GM23338 (cell line): ENCODE results near the gene KDM4B. TPM values are rescaled to one million over a fixed set of nuclear protein-coding genes. Genes with fewer than 3 reads are reported as not detected.

ENCODE experiments used
- ATAC-seq: fragments of 200-7000 bp; cut with Tn5 transposase; 3 replicates; pipeline ENCODE4 v1.9.1; 2020
- DNase-seq: peaks from one replicate; pipeline ENCODE4 v3.0.0-alpha.2; 2015; ENCODE audit warnings: low spot score
- H2AFZ ChIP-seq: fragments of 200-600 bp; sonication (generic); 2 replicates; pipeline ENCODE4 v1.8.0; 2016; ENCODE audit warnings: antibody characterized with exemption, mild to moderate bottlenecking, moderate library complexity
- H3F3A ChIP-seq: fragments of 200-600 bp; sonication (generic); replicated peaks from 2 replicates; pipeline ENCODE4 v1.8.0; 2017; ENCODE audit warnings: antibody characterized with exemption, mixed run types, low read depth
- H3K27ac ChIP-seq: fragments of 200-600 bp; sonication (generic); 2 replicates; pipeline ENCODE4 v1.6.1; 2016; ENCODE audit warnings: low read depth
- H3K27me3 ChIP-seq: fragments of 200-600 bp; sonication (generic); 2 replicates; pipeline ENCODE4 v1.8.0; 2016; ENCODE audit warnings: mild to moderate bottlenecking, mixed run types, moderate library complexity; ENCODE audit not compliant: insufficient read depth
- H3K36me3 ChIP-seq: fragments of 200-600 bp; sonication (generic); 2 replicates; pipeline ENCODE4 v1.8.0; 2016; ENCODE audit warnings: mild to moderate bottlenecking; ENCODE audit not compliant: insufficient read depth
- H3K4me1 ChIP-seq: fragments of 200-600 bp; sonication (generic); 2 replicates; pipeline ENCODE4 v1.8.0; 2016; ENCODE audit warnings: mild to moderate bottlenecking, moderate library complexity; ENCODE audit not compliant: insufficient read depth
- H3K4me2 ChIP-seq: fragments of 200-600 bp; sonication (generic); 2 replicates; pipeline ENCODE4 v1.7.1; 2017; ENCODE audit warnings: mixed run types
- H3K4me3 ChIP-seq: fragments of 200-600 bp; sonication (generic); 2 replicates; pipeline ENCODE4 v1.6.1; 2016; ENCODE audit warnings: mixed run types
- H3K79me2 ChIP-seq: fragments of 200-600 bp; sonication (generic); replicated peaks from 2 replicates; pipeline ENCODE4 v1.8.0; 2017; ENCODE audit warnings: mild to moderate bottlenecking; ENCODE audit not compliant: insufficient read depth
- H3K9me2 ChIP-seq: fragments of 200-600 bp; sonication (generic); 2 replicates; pipeline ENCODE4 v1.8.0; 2017; ENCODE audit not compliant: insufficient read depth
- H4K20me1 ChIP-seq: fragments of 200-600 bp; sonication (generic); replicated peaks from 2 replicates; pipeline ENCODE4 v1.8.0; 2017; ENCODE audit warnings: mild to moderate bottlenecking; ENCODE audit not compliant: insufficient read depth
- H3K27ac Mint-ChIP-seq: 2 replicates; pipeline ENCODE4 v1.8.0; 2020; ENCODE audit warnings: inconsistent platforms, mild to moderate bottlenecking, moderate library complexity, mixed read lengths
- H3K27me3 Mint-ChIP-seq: 3 replicates; pipeline ENCODE4 v1.8.0; 2022; ENCODE audit warnings: low read depth, mild to moderate bottlenecking, moderate library complexity, mixed read lengths, inconsistent platforms; ENCODE audit not compliant: insufficient read depth, poor library complexity
- H3K36me3 Mint-ChIP-seq: 3 replicates; pipeline ENCODE4 v1.8.0; 2021; ENCODE audit warnings: low read depth, mild to moderate bottlenecking, inconsistent platforms, moderate library complexity, mixed read lengths
- H3K4me1 Mint-ChIP-seq: 3 replicates; pipeline ENCODE4 v1.8.0; 2020; ENCODE audit warnings: mild to moderate bottlenecking, inconsistent platforms, mixed read lengths
- H3K4me3 Mint-ChIP-seq: 3 replicates; pipeline ENCODE4 v1.8.0; 2021; ENCODE audit warnings: moderate library complexity, mild to moderate bottlenecking, inconsistent platforms, mixed read lengths
- H3K9me3 Mint-ChIP-seq: 3 replicates; pipeline ENCODE4 v1.8.0; 2020; ENCODE audit warnings: moderate library complexity, mild to moderate bottlenecking, inconsistent platforms, mixed read lengths
- JUNB ChIP-seq: IDR thresholded peaks from one replicate; pipeline ENCODE4 v1.6.1; 2016; ENCODE audit warnings: antibody characterized with exemption; ENCODE audit not compliant: unreplicated experiment
- NANOG ChIP-seq: IDR thresholded peaks from 2 replicates; pipeline ENCODE4 v1.6.1; 2016; ENCODE audit warnings: antibody characterized with exemption, borderline replicate concordance
- STAT1 ChIP-seq: IDR thresholded peaks from one replicate; pipeline ENCODE4 v1.6.1; 2016; ENCODE audit warnings: antibody characterized with exemption; ENCODE audit not compliant: unreplicated experiment
- ZNF114 ChIP-seq: fragments of 250-450 bp; sonication (Bioruptor Pico); IDR thresholded peaks from 2 replicates; pipeline ENCODE4 v1.5.0; 2020; ENCODE audit warnings: mild to moderate bottlenecking, moderate library complexity
- ZNF331 ChIP-seq: fragments of 250-450 bp; sonication (Bioruptor Pico); IDR thresholded peaks from 2 replicates; pipeline ENCODE4 v1.5.0; 2020; ENCODE audit warnings: low read depth, mild to moderate bottlenecking, moderate library complexity
- polyA plus RNA-seq: library from polyadenylated mRNA; unstranded; fragments of >200 nt; fragmentation: Nextera tagmentation; extraction: Ambion mirVana; gene quantifications from 2 replicates; pipeline ENCODE4 v1.2.1, GENCODE V29; 2016
- total RNA-seq: library from RNA; depleted of rRNA; stranded (reverse); fragments of >200 nt; shearing (Covaris generic); gene quantifications from 2 replicates; pipeline ENCODE4 v1.2.3, GENCODE V29; 2014
- TF ChIP-seq, protein P1 (sequence below): IDR thresholded peaks from 2 replicates; pipeline ENCODE4 v1.6.1; 2016; ENCODE audit warnings: antibody characterized with exemption
- TF ChIP-seq, protein P2 (sequence below): fragments of 250-450 bp; sonication (Bioruptor Pico); IDR thresholded peaks from 2 replicates; pipeline ENCODE4 v1.5.0; 2020; ENCODE audit warnings: mild to moderate bottlenecking, moderate library complexity
- TF ChIP-seq, protein P3 (sequence below), 2 experiments: fragments of 200-600 bp in 1 of 2; sonication (generic) in 1 of 2; conservative IDR thresholded peaks; 2 replicates each; pipeline versions ENCODE4 v1.5.1 to v1.6.1; 2016 to 2017; ENCODE audit warnings: antibody characterized with exemption in 2 of 2, low read depth in 2 of 2, mild to moderate bottlenecking in 2 of 2, moderate library complexity in 1 of 2

The KDM4B gene
- total and polyA plus RNA-seq, 2 experiments from 2014 or later = 9.1 to 27.6 TPM

DNA sequence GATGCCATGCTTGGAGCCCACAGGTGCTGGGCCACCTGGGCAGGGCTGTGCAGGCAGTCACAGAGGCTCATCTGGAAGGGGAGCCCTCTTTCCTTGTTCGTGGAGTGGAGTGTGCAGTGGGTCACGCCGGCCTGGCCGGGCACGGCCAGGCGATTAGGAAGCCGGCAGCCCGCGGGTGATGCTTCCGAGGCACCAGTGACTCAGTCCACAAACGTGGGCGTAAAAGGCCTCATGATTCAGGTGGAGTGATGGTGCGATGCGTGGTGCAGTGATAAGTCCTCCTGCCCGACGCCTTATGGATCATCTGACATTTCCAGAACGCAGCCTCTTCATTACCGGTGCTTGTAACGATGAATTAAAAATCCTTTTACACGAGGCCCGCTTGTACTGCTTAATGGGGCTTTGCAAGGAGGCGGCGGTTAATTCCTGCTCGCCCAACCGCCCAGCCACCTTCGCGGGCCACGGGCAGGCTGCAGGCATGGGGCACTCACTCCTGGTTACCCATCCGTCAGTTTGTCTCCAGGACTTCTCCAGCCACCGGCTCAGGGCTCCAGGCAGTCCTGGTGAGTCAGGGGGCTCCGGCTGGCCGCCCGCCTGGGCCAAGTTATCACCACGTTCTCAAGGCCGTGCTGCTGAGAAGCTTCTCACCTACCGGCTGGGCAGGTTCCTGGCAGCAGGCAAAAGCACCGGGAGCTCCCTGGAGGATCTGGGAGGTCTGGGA is 172.4 kb downstream of the KDM4B start:
- no peak overlapping the region for H3K27ac Mint-ChIP-seq
- Histone ChIP-seq H3K4me1 (no peaks in the 10 kb centered on the region), H3K27ac (no peak overlapping the region), H3K4me3 (no peak overlapping the region), H4K20me1 (no peaks in the 10 kb centered on the region; the same call in 1 of the 2 replicates), H3K4me2 (no peak overlapping the region), H3F3A (no peaks in the 10 kb centered on the region), H2AFZ (no peak overlapping the region), H3K79me2 (no peaks in the 10 kb centered on the region), H3K27me3 (no peaks in the 10 kb centered on the region), H3K36me3 (peaks cover 3% of the 10 kb centered on the region; the same call in 1 of the 2 replicates), H3K9me2 (no peaks in the 10 kb centered on the region)
- peaks cover 11% of the 10 kb centered on the region for H3K27me3 Mint-ChIP-seq
- H3K4me1 Mint-ChIP-seq = no peaks in the 10 kb centered on the region; the same call in 2 of the 3 replicates
- no peak overlapping the region for H3K4me3 Mint-ChIP-seq
- DNase-seq (no peak), ATAC-seq (no peak)
- no peak for TF ChIP-seq ZNF331 (CRISPR knock-in tag)
- no peak for TF ChIP-seq ZNF114 (CRISPR knock-in tag)
- no peak for TF ChIP-seq STAT1
- TF ChIP-seq, protein P1, sequence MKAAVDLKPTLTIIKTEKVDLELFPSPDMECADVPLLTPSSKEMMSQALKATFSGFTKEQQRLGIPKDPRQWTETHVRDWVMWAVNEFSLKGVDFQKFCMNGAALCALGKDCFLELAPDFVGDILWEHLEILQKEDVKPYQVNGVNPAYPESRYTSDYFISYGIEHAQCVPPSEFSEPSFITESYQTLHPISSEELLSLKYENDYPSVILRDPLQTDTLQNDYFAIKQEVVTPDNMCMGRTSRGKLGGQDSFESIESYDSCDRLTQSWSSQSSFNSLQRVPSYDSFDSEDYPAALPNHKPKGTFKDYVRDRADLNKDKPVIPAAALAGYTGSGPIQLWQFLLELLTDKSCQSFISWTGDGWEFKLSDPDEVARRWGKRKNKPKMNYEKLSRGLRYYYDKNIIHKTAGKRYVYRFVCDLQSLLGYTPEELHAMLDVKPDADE = no peak
- TF ChIP-seq, protein P2, sequence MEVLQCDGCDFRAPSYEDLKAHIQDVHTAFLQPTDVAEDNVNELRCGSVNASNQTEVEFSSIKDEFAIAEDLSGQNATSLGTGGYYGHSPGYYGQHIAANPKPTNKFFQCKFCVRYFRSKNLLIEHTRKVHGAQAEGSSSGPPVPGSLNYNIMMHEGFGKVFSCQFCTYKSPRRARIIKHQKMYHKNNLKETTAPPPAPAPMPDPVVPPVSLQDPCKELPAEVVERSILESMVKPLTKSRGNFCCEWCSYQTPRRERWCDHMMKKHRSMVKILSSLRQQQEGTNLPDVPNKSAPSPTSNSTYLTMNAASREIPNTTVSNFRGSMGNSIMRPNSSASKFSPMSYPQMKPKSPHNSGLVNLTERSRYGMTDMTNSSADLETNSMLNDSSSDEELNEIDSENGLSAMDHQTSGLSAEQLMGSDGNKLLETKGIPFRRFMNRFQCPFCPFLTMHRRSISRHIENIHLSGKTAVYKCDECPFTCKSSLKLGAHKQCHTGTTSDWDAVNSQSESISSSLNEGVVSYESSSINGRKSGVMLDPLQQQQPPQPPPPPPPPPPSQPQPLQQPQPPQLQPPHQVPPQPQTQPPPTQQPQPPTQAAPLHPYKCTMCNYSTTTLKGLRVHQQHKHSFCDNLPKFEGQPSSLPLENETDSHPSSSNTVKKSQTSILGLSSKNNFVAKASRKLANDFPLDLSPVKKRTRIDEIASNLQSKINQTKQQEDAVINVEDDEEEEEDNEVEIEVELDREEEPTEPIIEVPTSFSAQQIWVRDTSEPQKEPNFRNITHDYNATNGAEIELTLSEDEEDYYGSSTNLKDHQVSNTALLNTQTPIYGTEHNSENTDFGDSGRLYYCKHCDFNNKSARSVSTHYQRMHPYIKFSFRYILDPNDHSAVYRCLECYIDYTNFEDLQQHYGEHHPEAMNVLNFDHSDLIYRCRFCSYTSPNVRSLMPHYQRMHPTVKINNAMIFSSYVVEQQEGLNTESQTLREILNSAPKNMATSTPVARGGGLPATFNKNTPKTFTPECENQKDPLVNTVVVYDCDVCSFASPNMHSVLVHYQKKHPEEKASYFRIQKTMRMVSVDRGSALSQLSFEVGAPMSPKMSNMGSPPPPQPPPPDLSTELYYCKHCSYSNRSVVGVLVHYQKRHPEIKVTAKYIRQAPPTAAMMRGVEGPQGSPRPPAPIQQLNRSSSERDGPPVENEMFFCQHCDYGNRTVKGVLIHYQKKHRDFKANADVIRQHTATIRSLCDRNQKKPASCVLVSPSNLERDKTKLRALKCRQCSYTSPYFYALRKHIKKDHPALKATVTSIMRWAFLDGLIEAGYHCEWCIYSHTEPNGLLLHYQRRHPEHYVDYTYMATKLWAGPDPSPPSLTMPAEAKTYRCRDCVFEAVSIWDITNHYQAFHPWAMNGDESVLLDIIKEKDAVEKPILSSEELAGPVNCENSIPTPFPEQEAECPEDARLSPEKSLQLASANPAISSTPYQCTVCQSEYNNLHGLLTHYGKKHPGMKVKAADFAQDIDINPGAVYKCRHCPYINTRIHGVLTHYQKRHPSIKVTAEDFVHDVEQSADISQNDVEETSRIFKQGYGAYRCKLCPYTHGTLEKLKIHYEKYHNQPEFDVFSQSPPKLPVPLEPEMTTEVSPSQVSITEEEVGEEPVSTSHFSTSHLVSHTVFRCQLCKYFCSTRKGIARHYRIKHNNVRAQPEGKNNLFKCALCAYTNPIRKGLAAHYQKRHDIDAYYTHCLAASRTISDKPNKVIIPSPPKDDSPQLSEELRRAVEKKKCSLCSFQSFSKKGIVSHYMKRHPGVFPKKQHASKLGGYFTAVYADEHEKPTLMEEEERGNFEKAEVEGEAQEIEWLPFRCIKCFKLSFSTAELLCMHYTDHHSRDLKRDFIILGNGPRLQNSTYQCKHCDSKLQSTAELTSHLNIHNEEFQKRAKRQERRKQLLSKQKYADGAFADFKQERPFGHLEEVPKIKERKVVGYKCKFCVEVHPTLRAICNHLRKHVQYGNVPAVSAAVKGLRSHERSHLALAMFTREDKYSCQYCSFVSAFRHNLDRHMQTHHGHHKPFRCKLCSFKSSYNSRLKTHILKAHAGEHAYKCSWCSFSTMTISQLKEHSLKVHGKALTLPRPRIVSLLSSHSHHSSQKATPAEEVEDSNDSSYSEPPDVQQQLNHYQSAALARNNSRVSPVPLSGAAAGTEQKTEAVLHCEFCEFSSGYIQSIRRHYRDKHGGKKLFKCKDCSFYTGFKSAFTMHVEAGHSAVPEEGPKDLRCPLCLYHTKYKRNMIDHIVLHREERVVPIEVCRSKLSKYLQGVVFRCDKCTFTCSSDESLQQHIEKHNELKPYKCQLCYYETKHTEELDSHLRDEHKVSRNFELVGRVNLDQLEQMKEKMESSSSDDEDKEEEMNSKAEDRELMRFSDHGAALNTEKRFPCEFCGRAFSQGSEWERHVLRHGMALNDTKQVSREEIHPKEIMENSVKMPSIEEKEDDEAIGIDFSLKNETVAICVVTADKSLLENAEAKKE (CRISPR knock-in tag) = no peak
- no peak for TF ChIP-seq NANOG
- TF ChIP-seq, protein P3, sequence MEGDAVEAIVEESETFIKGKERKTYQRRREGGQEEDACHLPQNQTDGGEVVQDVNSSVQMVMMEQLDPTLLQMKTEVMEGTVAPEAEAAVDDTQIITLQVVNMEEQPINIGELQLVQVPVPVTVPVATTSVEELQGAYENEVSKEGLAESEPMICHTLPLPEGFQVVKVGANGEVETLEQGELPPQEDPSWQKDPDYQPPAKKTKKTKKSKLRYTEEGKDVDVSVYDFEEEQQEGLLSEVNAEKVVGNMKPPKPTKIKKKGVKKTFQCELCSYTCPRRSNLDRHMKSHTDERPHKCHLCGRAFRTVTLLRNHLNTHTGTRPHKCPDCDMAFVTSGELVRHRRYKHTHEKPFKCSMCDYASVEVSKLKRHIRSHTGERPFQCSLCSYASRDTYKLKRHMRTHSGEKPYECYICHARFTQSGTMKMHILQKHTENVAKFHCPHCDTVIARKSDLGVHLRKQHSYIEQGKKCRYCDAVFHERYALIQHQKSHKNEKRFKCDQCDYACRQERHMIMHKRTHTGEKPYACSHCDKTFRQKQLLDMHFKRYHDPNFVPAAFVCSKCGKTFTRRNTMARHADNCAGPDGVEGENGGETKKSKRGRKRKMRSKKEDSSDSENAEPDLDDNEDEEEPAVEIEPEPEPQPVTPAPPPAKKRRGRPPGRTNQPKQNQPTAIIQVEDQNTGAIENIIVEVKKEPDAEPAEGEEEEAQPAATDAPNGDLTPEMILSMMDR (conservative IDR thresholded peaks at IDR 0.05; ENCODE audit: low read depth in 2 of 2) = no peak
- no peak for TF ChIP-seq JUNB
- H3K9me3 Mint-ChIP-seq = no peaks in the 10 kb centered on the region; the same call in 2 of the 3 replicates
- peaks cover 26% of the 10 kb centered on the region for H3K36me3 Mint-ChIP-seq
